HG03457 (cell line): ENCODE measurements around the gene RBM23.
"Not testable (repeated sequence)": the region's sequence is repeated elsewhere in the genome, so short reads cannot be mapped to it uniquely, and the experiment has no call there.

Experiments
- ATAC-seq: cut with Tn5 transposase; IDR thresholded peaks from one replicate; pipeline ENCODE4 v1.9.1; 2021; ENCODE audit warnings: moderate number of reproducible peaks; ENCODE audit not compliant: unreplicated experiment

The RBM23 gene

DNA sequence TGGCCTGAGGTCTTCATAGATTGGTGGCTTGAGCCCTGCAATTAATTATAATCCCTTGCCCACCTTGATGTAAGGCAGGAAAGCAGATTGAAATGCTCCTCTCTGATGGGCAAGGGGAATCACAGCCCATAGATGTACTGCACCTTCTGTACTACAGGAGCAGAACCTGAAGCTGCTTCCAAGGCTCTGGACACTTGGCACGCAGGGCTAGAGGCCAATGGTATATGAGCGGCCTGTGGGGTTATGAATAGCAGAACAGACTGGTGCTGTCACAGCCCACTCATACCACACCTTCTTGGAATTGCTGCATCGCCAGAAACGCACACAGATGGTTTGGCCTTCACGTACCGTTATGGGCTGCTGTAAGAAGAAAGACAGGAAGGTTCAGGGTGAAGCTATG, 1.7 kb upstream of the RBM23 start:
- no peak for ATAC-seq

DNA sequence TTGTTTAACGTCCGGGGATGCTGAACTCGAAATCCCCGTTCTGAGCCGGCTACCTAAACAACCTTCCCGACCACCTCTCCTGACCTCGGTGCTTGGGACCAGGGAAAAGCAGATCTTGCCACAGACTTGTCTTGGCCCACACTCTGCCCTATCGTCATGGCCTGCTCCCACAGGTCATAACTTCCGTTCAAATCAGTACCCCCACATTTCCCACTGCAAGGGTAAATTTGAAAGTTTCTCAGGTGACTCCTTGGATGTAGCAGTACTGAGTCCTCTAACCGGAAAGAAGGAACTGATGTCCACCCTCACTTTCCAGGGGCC, 612 bp upstream of the RBM23 start:
- no peak for ATAC-seq

DNA sequence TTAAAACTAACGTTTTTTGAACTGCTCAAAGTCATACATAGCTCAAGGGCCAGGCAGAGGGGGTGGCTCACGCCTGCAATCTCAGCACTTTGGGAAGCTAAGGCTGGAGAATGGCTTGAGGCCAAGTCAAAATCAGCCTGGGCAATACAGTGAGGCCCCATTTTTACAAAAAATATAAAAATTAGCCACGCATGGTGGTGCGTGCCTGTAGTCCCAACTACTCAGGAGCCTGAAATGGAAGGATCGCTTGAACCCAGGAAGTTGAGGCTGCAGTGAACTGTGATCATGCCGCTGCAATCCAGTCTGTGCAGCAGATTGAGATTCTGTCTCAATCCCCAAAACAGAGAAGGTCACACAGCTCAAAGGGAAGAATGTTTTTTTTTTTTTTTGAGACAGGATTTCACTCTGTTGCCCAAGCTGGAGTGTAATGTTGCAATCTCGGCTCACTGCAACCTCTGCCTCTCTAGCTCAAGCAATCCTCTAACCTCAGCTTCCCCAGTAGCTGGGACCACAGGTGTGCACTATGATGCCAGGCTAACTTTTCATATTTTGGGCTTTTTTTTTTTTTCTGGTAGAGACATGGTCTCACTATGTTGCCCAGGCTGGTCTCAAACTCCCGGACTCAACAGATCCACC, 2.9 kb downstream of the RBM23 start:
- ATAC-seq = no peak

DNA sequence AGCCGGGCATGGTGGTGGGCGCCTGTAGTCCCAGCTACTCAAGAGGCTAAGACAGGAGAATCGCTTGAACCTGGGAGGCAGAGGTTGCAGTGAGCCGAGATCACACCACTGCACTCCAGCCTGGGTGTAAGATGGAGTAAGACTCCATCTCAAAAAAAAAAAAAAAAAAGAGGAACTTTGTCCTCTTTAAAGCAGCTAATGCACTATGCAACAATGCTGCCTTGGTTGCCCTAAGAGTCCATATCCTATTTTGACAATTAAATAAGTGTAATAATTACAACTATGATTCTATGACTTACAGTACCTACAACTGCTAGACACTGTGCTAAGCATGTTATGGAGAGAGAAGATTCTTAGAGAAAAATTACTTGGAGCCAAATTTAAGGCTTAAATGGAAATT, 4.1 kb downstream of the RBM23 start:
- ATAC-seq = not testable (repeated sequence)

DNA sequence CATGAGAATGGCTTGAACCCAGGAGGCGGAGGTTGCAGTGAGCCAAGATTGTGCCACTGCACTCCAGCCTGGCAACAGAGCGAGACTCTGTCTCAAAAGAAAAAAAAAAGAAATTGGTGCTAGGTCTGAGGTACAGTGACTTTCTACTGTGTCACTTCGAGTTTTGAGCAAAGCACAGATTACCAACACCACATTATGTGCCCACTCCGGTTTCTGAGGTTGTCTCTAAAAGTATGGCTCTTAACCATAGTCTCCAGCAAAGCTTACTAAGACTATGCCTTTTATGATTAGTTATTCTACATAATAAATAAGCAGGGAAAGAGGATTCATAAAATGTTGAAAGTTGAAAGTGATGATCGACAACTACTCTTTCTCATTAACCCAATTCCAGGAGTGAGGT, 8.0 kb downstream of the RBM23 start:
- ATAC-seq = no peak

DNA sequence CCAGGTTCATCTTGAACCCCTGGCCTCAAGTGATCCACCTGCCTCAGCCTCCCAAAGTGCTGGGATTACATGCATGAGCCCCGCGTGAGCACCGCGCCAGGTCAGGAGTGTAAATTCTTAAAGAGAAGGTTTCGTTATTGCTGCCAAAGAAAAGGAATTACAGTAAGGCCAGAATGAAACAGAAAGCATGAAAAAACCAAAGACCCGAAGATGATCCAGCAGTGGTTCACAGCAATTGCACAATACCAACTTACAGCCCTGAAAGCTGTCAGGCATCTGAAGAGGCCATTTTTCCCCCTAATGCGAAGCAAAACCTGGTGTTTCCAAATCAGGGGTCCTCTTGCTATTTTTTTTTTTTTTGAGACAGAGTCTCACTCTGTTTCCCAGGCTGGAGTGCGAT, 10.3 kb downstream of the RBM23 start:
- no peak for ATAC-seq

DNA sequence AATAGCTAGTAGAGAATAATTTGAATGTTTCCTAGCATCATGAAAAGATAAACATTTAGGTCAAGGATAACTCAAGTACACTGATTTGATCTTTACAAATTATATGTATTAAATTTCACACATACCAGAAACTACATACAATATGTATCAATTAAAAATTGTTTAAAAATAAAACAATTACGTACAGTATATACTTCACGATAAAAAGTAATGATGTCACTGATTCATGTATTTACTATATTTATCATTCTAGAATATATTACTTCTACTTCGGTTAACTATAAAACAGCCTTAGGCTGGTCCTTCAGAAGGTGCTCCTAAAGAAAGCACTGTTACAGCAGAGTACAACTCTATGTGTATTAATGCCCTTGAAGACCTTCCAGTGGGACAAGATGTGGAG, 11.5 kb downstream of the RBM23 start:
- no peak for ATAC-seq

DNA sequence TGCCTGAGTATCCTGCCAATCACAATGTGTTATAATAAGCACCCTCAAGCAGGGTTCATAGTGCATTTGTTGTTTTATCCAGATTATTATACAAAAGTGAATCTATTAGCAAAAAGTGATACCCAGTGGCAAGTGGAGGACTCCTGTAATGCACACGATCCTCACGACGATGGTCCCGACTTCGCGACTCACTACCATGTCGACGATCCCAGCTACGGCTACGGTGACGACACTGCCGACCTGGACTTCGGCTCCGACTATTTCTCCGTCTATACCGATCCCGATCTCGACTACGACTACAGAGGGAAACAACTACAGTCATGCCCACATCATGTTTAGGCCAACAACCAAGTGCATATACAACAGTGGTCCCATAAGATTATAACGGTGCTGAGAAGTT, 12.9 kb downstream of the RBM23 start:
- ATAC-seq = no peak

DNA sequence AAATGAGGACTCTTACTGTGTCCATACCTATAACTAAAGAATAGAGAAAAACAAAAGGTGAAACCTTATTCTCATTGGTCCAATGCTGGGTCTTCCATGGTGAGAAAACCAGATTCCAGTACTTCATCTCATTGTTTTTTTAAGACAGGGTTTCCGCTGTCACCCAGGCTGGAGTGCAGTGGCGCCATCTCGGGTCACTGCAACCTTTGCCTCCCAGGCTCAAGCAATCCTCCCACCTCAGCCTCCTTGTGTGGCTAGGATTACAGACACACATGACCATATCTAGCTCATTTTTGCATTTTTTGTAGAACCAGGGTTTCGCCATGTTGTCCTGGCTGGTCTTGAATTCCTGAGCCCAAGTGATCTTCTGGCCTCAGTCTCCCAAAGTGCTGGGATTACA, 13.3 kb downstream of the RBM23 start:
- no peak for ATAC-seq

DNA sequence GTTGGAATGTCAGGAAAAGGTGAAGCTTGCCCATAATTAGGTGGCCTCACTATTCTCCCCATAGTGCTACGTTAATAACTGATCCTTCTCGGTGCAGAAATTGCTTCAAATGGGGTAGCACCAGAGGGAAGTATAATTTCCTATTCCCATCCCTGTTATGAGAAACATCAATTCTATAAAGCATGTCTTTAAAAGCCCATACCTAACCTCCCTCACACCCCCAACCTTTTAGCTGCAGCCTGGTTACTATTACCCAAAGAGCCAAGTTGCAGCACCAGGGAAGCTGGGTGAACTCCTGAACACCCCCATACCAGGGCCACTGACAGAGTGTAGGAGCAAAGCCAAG, 15.2 kb downstream of the RBM23 start:
- ATAC-seq = no peak

DNA sequence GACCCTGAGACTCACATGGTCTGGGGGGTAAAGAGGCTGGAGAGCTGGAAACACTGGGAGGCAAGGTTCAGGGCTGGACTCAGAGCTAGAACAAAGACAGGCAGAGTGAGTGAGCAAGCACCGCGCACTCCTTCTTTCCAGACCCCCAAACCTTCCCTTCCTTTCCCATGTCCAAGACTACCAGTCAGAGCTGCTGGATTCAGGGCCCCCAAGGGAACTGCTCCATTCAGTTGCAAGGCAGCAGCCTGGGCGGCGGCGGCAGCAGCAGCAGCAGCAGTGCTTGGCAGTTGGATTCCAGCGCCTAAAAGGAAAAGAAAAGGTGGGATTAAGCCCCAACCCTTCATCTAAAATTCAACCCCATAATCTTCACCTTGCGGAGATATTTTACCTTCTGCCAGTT, 17.1 kb downstream of the RBM23 start:
- ATAC-seq = no peak

DNA sequence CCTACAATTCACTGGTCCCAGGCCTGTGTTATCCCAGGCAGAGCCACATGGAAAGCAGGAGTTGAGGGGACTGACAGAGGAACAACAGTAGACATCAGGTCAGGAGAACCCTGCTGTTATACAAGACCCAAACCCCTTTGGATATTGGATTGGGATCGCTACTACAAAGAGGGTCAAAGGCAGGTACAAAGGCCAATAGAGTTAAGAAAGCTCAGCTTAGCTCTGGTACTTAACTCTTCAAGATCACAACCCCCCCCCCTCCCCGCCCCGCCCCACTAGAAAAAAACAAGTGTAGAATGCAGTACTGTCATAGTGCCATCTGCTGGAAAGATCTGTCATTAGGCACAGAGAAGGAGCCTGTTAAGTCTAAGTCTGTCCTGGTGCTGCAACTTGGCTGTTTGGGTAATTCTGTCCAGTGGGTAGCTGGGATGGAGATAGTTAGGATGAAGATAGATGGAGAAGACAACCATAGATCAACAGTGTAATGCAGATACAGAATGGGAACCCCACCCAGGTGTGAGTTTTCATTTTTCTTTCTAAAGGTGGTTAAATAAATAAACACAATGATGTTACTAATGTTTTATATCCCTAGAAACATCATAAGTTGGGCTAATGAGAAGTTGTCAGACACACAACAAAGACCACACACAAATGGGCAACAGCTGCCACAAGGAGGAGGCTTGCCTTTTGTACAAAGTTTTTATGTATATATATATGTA, 18.7 kb downstream of the RBM23 start:
- no peak for ATAC-seq

DNA sequence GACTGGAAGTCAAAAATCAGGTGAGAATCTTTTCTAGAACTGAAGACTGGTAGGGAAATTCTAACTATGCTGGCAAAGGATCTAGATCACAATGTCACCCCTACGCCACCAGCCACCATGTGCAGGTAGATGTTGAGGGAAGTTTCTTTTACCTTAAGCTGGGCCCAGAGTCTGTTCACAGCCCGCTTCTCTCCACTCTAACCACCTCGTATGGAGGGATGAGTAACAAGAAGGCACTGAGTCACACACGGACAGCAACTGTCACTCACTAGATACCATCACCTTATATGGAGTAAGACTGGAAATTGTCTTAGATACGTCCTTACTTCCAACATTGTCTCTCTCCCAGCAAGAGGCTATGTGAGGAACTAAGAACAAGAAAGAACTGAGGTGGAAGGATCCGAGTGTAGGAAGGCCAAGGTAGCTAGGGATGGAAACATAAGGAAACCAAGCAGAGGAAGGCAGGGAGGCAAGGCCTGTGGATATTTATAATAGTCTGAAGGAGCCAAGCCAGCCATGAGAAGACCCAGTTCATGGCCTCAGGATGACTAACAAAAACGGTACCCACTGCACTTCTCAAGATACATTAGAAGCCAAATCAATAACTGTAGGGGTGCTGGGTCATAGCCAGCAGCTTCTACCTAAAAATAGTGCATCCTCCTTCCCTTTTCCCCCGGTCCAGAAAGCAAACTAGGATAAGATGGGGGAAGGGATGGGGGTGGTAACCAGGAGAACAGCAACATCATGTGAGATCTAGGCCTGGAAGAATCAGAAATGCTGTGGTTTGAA, 20.5 kb downstream of the RBM23 start:
- ATAC-seq = no peak

DNA sequence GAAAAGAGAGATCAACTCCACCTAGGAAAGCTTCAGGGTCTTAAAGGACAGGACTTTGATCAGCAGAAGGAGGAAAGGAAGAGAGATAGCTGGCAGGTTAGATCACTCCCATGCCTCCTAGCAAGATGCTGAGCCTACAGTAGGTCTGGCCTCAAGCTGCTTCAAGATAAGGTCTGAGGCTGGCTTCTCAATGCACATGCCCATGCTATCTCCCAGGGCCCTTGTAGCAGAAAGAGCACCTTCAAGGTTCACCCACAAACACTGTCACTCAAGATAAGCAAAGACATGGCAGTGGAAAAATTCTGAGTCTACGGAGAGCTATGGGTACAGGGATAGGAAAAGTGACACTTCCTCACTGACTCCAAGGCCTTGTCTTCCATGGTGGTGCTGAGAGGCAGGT, 21.6 kb downstream of the RBM23 start:
- ATAC-seq = no peak

DNA sequence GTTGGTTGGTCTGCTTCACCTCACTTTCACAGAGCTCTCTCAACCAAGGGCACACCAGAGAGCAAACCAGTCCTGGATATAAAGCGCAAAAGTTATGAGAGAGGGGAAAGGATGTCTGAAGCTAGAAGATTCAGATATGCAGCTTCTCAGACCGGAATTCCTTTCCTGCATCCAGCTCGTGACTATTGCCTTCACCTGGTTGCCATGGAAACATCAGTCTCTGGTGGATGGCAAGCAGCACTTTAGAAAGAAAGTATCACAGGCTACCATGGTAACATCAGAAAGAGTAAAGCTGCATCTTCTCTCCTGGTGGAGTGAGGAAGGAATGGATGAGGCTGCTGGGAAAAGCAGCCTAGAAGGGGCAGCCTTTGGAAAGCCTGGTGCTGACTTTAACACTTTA, 22.2 kb downstream of the RBM23 start:
- ATAC-seq = no peak

DNA sequence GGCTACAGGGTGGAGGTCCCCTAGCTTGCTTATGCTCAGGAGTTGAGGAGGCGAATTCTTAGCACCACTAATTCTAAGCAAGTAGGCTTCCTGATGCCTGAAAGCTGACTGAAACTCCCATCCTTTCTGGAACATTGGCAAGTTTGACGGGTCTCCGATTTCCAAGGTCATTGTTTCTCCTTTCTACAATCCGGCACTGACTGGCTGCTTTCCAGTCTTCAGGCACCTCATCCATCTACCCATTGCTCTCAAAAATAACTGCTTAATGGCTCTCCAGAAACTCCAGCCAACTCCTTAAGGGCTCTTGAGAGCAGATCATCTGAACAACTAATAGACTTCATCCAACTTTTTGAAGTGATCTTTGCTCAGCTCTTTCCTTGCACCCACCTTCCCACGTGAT, 22.6 kb downstream of the RBM23 start:
- ATAC-seq = no peak

DNA sequence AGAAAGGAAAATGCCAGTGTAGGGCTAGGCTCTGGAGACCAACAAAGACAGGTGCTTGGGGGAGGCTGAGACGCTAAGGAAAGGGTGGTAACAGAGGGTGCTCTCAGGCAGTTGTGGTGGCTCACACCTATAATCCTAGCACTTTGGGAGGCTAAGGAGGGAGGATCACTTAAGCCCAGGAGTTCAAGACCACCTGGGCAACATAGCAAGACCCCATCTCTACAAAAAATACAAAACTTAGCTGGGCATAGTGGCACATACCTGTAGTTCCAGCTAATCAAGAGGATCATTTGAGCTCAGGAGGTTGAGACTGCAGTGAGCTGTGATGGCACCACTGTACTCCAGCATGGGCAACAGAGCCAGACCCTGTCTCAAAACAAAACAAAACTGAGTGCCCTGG, 23.5 kb downstream of the RBM23 start:
- no peak for ATAC-seq

DNA sequence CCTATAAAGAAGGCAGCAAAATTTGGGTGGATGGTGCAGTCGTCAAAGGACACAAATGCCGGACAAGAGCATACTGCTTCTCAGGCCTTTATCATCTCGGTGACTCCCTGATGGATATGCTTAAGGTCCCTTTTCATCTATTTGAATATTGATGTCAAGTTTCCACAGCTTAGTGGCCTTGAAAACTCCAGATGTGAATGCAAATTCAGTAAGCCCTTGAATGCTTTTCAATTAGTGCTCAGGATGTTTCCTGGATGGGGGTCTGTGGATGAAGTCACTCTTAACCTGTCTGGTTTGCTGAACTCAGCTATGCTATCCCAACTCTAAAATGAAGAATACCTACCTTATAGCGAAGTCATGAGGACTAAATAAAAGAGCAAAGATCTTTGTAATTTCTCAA, 25.2 kb downstream of the RBM23 start:
- no peak for ATAC-seq

DNA sequence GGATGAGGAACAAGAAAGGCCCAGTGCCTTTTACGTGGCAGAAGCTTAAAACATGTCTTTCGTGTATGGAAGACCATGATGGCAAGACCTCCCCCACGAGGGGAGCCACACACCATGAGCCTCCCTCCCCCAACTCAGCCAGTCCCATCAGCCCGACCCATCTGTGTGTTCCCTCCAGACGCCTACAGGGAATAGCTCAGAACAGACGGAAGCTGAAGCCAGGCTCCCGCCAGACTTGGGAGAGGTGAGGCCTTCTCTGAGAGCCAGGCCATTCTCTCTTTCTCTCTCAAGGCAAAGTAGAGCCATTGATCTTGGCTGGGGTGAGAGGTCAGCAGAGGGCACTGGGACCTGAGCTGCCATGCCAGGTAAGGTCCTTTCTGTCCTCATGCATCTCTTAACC, 26.5 kb downstream of the RBM23 start:
- no peak for ATAC-seq

DNA sequence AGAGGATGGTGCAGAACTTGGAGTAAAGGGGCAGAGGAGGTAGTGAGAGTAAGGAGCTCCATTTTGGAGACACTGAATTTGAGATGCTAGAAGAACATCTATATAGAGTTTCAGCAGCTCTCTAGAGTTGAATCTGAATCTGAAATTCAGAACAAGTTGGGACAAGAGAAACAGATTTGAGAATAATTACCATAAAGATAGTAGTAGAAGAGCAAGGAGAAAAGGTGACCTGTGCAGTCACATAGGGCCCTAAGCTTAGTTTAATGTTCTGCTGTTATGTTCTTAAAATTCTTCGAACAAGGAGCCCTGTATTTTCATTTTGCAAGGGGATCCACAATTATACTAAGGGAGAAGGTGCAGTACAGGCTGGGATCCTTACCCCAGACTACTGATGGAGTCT, 28.5 kb downstream of the RBM23 start:
- no peak for ATAC-seq

DNA sequence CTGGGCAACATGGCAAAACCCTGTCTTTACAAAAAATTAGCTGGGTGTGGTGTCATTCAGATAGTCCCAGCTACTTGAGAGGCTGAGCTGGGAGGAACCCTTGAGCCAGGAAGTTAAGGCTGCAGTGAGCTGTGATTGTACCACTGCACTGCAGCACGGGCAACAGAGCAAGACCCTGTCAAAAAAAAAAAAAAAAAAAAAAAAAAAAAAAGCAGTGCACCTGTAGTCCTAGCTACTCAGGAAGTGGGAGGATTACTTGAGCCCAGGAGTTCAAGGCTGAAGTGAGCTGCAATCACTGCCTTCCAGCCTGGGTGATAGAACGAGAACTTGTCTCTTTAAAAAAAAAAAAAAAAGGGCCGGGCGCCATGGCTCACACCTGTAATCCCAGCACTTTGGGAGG, 30.3 kb downstream of the RBM23 start:
- ATAC-seq = no peak

DNA sequence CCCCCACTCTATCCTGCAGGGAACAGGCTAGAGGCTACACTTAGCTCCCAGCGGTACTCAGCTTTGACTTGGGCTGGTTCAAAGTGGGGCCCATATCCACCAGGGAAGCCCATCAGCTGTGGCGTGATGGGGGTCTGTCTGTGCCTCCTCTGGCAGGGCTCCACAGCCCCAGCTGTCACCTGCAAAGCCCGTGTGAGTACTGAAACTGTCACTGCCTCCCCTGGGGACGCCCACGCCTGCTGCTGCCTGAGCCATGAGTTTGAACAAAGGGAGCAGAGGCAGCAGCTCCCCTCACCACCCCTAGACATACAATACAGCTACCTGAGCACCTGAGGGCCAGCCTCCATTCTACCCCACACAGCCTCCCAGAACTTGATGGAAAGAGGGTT, 31.0 kb downstream of the RBM23 start:
- ATAC-seq = no peak
